ENCODE results near the gene RHBDD1. TPM values are rescaled to one million over a fixed set of nuclear protein-coding genes. Genes with fewer than 3 reads are reported as not detected.
A peak's percentile ranks its signal among the peaks of the same experiment; 100 is the strongest.

The RHBDD1 gene
- total RNA-seq, 2 donors from 2014 or later = 35.2 to 46.2 TPM

DNA sequence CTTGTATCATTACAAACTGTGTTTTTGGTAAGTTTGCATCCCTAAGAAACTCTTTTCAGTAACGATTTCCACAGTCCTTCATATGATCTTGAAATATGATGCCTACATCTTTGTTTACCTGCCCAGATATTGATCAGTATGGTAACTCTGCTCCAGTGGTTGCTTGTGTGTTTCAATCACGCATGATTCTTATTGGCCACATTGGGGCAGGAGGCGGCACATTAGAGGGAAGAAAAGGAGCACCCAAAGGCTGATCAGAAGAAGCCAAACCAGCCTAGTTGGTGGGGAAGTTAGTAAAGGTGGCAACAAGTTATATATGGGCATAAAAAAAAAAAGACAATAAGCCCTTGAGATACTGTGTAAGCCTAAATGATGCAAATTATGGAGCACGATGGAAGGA, 158.9 kb downstream of the RHBDD1 start:
- H3K36me3 Mint-ChIP-seq (ENCODE audit: low read depth) = peaks cover 17% of the 10 kb centered on the region
- Histone ChIP-seq H3K9me3 (ENCODE audit: control insufficient read depth, low read length) (no peaks in the 10 kb centered on the region), H3K27ac (ENCODE audit: low read depth, low read length) (no peak overlapping the region), H3K36me3 (ENCODE audit: control insufficient read depth, insufficient read depth, low read length) (no peaks in the 10 kb centered on the region), H3K4me1 (ENCODE audit: control insufficient read depth, insufficient read depth, low read length) (no peaks in the 10 kb centered on the region), H3K9ac (ENCODE audit: extremely low read depth, low read length, poor library complexity, severe bottlenecking) (no peak overlapping the region), H3K27me3 (ENCODE audit: control insufficient read depth, insufficient read depth, low read length, poor library complexity, severe bottlenecking) (no peaks in the 10 kb centered on the region), H3K4me3 (ENCODE audit: low read length) (no peak overlapping the region)
- no peak overlapping the region for H3K4me3 Mint-ChIP-seq
- H3K27ac Mint-ChIP-seq = no peak overlapping the region
- H3K4me1 Mint-ChIP-seq = no peaks in the 10 kb centered on the region
- WGBS, 2 experiments (ENCODE audit: insufficient coverage in 1 of 2, insufficient read length in 1 of 2) = 82 to 93% methylated on average over 4 of the region's 4 CpGs
- no peaks in the 10 kb centered on the region for H3K27me3 Mint-ChIP-seq (ENCODE audit: insufficient read depth)
- DNase-seq = no peak
- H3K9me3 Mint-ChIP-seq = no peaks in the 10 kb centered on the region
- TF ChIP-seq, protein P1, sequence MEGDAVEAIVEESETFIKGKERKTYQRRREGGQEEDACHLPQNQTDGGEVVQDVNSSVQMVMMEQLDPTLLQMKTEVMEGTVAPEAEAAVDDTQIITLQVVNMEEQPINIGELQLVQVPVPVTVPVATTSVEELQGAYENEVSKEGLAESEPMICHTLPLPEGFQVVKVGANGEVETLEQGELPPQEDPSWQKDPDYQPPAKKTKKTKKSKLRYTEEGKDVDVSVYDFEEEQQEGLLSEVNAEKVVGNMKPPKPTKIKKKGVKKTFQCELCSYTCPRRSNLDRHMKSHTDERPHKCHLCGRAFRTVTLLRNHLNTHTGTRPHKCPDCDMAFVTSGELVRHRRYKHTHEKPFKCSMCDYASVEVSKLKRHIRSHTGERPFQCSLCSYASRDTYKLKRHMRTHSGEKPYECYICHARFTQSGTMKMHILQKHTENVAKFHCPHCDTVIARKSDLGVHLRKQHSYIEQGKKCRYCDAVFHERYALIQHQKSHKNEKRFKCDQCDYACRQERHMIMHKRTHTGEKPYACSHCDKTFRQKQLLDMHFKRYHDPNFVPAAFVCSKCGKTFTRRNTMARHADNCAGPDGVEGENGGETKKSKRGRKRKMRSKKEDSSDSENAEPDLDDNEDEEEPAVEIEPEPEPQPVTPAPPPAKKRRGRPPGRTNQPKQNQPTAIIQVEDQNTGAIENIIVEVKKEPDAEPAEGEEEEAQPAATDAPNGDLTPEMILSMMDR (conservative IDR thresholded peaks at IDR 0.05) = peak; percentile 66

DNA sequence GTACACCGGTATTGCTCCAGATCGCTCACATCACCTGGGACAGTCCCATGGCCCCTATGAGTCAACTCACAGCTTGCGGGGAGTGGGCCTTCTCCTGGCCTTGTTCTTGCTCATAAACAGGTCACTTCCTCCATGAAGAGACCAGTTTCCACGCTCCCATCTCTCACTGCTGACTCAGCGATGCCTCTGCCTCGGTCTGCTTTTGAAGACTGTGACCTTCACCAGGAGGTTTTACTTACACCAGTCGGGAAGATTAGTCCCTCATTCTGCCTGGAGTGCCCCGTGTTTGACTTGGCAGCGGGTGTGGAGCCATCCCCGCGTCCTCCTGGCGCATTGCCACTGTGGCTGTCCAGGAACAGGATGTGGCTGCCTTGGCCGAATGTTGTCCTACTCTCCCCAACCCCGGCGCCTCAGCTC, 159.8 kb downstream of the RHBDD1 start:
- no peaks in the 10 kb centered on the region for H3K4me1 Mint-ChIP-seq
- H3K4me3 Mint-ChIP-seq = no peak overlapping the region
- H3K9me3 Mint-ChIP-seq = peaks cover 5% of the 10 kb centered on the region
- H3K27me3 ChIP-seq (ENCODE audit: control insufficient read depth, insufficient read depth, low read length, poor library complexity, severe bottlenecking) = no peaks in the 10 kb centered on the region
- no peak overlapping the region for H3K27ac ChIP-seq (ENCODE audit: low read depth, low read length)
- no peak for DNase-seq
- no peaks in the 10 kb centered on the region for H3K27me3 Mint-ChIP-seq (ENCODE audit: insufficient read depth)
- TF ChIP-seq, protein P1 (conservative IDR thresholded peaks at IDR 0.05) = no peak
- H3K27ac Mint-ChIP-seq = no peak overlapping the region
- peaks cover 24% of the 10 kb centered on the region for H3K36me3 Mint-ChIP-seq (ENCODE audit: low read depth)
- H3K36me3 ChIP-seq (ENCODE audit: control insufficient read depth, insufficient read depth, low read length) = no peaks in the 10 kb centered on the region
- no peak overlapping the region for H3K4me3 ChIP-seq (ENCODE audit: low read length)
- 94 to 99% methylated on average over 11 to 15 of the region's 15 CpGs for WGBS, 2 experiments (ENCODE audit: insufficient coverage in 1 of 2, insufficient read length in 1 of 2)
- no peak overlapping the region for H3K9ac ChIP-seq (ENCODE audit: extremely low read depth, low read length, poor library complexity, severe bottlenecking)
- H3K4me1 ChIP-seq (ENCODE audit: control insufficient read depth, insufficient read depth, low read length) = no peaks in the 10 kb centered on the region
- no peaks in the 10 kb centered on the region for H3K9me3 ChIP-seq (ENCODE audit: control insufficient read depth, low read length)

DNA sequence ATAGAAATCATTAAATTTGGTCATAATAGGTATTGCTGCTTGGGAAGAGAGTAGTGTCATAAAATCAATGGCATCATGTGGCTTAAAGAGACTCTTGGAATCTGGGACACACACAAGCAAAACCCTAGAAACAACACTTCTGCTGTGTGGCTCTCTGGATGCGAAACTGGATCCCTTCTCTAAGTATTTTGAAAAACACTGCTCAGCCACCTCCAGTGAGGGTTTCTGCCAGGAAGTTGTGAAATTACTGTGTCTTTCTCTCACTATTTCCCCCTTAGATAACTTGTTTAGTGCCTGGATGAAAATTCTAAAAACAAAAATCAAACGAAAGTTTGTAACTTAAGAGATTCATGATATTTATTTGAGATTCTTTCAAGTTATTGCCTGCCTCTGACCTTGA, 163.8 kb downstream of the RHBDD1 start:
- H3K36me3 Mint-ChIP-seq (ENCODE audit: low read depth) = peaks cover 29% of the 10 kb centered on the region
- TF ChIP-seq, protein P1 (conservative IDR thresholded peaks at IDR 0.05) = no peak
- H3K9ac ChIP-seq (ENCODE audit: extremely low read depth, low read length, poor library complexity, severe bottlenecking) = no peak overlapping the region
- H3K27ac Mint-ChIP-seq = no peak overlapping the region
- no peak overlapping the region for H3K27ac ChIP-seq (ENCODE audit: low read depth, low read length)
- H3K9me3 ChIP-seq (ENCODE audit: control insufficient read depth, low read length) = no peaks in the 10 kb centered on the region
- no peaks in the 10 kb centered on the region for H3K36me3 ChIP-seq (ENCODE audit: control insufficient read depth, insufficient read depth, low read length)
- WGBS, 2 experiments (ENCODE audit: insufficient coverage in 1 of 2, insufficient read length in 1 of 2) = 90% methylated on average over 2 of the region's 2 CpGs; no CpG with 5 or more reads in 1 of the 2 experiments
- no peaks in the 10 kb centered on the region for H3K27me3 Mint-ChIP-seq (ENCODE audit: insufficient read depth)
- no peaks in the 10 kb centered on the region for H3K4me1 ChIP-seq (ENCODE audit: control insufficient read depth, insufficient read depth, low read length)
- no peaks in the 10 kb centered on the region for H3K27me3 ChIP-seq (ENCODE audit: control insufficient read depth, insufficient read depth, low read length, poor library complexity, severe bottlenecking)
- no peak overlapping the region for H3K4me3 Mint-ChIP-seq
- peaks cover 4% of the 10 kb centered on the region for H3K4me1 Mint-ChIP-seq
- DNase-seq = no peak
- peaks cover 5% of the 10 kb centered on the region for H3K9me3 Mint-ChIP-seq
- H3K4me3 ChIP-seq (ENCODE audit: low read length) = no peak overlapping the region

Measured in endodermal cell (in vitro differentiated cells).